Left renal cortex interstitium (tissue), 4 donors: ENCODE results near the gene MTCH1. TPM values are rescaled to one million over a fixed set of nuclear protein-coding genes. Genes with fewer than 3 reads are reported as not detected.
"Not testable (repeated sequence)": the region's sequence is repeated elsewhere in the genome, so short reads cannot be mapped to it uniquely, and the experiment has no call there.

ENCODE experiments used
- DNase-seq, 4 donors: peaks; one replicate each; pipeline ENCODE4 v3.0.0-alpha.2; 2013; ENCODE audit warnings: low read depth in 4 of 4, low spot score in 2 of 4, missing footprints in 1 of 4
- polyA plus RNA-seq, 4 donors: library from polyadenylated mRNA; unstranded; fragments of 120-200 nt; gene quantifications; one replicate each; pipeline ENCODE4 v1.2.1, GENCODE V29; 2013; ENCODE audit not compliant: insufficient read length in 4 of 4

The MTCH1 gene
- polyA plus RNA-seq, 4 donors, result 162 to 189 (median 174) TPM

DNA sequence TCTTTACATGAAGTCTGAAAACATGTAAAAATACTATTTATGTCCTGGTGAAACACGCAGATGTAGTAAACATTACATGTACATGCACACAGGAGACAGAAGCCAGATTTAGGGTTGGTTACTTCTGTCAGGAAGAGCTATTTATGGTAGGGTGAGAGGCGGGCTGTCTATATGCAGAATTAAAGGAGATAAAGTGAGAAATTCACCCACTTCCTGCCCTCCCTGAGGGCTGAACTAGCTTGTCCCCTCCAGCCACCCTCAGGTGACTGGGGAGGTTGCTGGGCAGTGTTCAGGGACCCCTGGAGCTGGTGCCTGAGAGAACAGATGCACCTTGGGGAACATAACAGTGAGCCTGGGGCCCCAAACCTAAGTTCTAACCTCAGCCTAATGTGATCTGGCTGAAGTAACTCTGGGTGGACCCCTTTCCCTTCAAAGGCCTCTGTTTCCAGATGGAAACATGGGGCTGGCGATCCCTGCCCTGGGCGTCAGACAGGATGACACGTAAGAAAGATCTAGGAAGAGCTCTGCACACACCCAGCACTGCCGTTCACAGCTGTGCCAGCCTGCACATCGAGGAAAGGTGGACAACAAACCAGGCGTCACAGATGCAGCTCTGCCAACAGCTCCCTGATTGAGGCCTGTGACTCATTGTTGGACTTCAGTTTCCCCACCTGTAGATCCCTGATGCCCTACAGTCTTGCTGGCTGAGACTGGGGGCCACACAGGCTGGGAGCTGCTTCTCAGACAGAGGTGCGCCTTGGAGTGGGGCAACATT, 30.1 kb downstream of the MTCH1 start:
- no peak for DNase-seq

DNA sequence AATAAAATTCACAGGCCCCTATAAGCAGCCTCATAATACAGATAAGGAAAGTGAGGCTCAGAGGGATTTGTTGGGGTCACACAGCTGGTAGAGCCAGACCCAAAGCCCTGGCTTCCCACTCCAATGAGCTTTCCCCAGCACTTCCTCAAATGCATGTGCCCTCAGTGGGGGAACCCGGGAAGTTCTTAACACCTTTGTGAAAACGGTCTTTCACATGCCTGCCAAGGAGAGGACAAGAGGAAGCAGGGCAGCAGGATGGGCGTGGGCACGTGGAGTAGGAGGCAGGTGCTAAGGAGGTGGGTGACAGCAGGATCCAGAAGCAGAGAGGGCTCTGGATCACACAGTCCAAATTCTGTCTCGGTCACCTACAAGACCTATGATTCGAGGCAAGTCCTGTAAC, 30.9 kb downstream of the MTCH1 start:
- no peak for DNase-seq

DNA sequence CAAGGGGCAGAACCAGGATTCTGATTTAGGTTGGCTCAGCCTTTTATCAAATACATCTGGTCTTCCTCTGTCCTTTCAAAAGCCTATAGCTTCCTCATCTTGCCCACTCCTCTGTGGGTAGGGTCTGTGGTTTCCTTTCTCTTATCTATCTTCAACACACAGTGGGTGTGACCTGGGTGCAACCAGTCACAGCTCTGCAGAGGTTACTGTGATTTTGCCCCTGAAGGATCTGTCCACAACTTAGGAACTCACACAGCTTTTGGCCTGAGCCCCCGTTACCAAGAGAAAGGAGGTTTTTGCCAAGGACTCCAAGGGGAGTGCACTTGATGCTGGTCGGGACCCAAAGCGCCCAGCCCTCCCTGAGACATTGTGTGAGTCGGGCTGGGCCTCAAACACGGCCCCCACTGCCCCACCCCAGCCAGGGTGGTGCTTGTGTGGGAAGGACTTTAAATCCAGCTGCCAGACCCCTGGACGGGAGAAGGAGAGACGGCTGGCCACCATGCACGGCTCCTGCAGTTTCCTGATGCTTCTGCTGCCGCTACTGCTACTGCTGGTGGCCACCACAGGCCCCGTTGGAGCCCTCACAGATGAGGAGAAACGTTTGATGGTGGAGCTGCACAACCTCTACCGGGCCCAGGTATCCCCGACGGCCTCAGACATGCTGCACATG, 31.6 kb downstream of the MTCH1 start, which contains the start of gene PI16:
TSS of gene PI16 (plus strand) at position 477 of the 670 bp plus-strand sequence. CDS start at position 500, 23 bp downstream.
- DNase-seq, result no peak

DNA sequence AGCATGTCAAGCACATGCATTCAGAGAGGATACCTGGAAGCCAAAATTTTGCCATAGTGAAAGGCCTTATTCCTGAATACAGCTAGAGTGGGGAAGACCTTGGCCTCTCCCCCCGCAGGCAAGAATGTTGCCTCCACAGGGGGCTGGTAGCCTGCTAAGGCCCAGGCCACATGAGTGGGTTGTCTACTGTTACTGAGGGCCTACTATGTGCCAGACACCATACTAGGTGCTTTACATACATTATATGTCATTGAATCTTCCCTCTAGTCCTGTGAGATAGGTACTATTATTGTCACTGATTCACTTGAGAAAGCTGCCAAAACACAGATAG, 32.1 kb downstream of the MTCH1 start:
- DNase-seq, result no peak

DNA sequence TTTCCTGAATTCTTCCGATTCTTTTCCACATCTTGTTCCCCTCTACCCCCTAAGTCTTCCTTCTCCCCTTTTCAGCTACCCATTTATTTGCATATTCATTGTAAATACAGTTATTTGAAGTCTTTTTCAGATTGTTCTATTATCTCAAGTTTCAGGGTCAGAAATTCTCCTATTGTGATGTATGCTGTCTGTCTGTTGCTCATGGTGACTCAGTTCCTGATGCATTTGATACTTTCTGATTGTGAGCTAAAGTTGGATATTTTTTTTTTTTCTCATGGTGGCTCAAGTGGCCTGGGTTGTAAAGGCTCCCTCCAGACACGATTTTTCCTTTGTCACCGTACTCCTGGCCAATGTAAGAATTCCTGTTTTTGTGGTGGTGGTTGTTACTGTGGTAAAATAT, 36.4 kb downstream of the MTCH1 start:
- no peak for DNase-seq

DNA sequence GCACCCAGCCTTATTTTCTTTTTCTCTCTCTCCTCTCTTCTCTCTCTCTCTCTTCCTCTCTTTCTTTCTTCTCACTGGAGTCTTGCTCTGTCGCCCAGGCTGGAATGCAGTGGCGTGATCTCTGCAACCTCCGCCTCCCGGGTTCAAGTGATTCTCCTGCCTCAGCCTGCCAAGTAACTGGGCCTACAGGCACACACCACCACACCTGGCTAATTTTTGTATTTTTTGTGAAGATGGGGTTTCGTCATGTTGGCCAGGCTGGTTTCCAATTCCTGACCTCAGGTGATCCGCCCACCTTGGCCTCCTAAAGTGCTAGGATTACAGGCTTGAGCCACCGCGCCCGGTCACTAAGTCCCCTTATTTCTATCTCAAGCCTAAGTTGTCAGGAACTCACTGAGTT, 36.9 kb downstream of the MTCH1 start:
- DNase-seq, result not testable (repeated sequence)

DNA sequence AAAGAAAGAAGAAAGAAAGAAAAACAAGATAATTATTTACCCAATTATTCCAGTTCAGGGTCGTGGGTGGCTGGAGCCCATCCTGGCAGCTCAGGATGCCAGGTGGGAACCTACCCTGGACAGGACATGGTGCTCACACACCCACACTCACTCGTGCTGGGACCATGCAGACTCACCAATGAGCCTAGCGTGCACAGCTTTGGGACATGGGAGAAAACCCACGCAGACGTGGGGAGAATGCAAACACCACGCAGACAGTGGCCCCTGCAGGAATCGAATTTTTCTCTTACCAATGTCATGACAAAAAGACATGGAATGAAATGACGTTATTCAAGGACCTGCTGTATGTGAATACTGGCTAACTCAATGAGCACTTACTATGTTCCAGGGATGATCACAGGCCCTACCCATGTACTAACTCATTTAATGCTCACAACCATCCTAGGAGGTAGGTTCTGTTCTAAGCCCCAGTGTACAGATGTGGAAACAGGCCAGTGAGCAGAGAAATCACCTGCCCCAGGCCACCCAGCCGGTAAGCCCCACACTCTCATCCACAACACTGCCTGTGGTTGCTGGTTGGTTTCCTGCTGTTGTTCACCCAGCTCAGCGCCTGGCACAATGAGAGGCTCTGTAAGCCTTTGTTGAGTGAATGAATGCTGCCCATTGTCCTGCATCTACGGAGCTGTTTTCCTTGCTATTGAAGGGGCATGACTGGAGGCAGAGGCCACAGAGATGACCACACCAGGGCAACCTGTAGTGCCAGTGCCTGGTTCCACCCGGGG, 38.2 kb downstream of the MTCH1 start:
- DNase-seq, result no peak

DNA sequence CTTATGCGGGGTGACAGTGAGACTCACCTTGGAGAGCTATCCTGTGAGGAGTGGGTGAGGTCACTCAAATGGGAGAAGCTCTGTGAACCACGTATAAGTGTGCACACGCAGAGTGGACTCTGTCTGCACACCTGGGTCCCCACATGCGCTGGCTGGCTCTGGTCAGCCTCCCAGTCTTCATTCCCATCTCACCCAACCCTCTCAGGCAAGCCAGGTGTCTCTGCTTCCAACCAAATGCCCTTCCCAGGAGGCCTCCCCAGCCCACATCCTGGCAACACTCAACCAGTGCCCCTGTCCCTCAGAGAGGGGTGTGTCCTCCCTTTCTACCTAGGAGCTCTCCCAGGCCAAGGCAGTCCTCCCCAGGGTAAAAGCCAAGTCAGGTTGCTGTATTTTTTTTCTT, 39.5 kb downstream of the MTCH1 start:
- DNase-seq, result no peak

DNA sequence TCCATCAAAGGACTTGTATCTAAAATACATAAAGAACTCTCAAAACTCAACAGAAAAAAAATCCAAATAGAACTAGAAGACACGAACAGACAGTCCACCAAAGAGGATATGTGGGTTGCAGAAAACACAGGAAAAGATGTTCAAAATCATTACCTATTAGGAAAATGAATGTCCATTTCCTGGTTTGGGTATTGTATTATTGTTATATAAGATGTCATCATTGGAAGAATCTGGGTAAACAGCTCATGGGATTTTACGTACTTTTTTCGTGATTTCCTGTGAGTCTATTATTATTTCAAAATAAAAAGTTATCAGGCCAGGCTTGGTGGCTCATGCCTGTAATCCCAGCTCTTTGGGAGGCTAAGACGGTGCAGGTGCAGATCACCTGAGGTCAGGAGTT, 40.7 kb downstream of the MTCH1 start:
- no peak for DNase-seq

DNA sequence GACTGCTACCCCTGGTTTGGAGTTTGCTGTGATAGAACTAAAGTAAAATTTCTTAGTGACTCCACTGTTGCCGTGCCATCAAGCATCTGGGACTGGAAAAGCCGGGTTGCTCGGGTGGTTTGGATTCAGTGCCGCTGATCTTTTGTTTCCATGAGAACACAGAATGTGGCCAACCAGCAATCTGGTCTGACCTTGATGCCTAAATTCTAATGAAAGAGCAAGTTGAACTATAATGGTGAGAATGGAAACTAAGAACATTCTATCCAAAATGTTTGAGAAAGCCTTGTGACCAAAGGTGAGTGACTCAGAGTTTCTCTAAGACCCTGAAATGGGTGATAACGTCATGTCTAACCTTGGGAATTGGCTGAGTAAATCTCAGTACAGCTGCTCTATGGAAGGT, 41.3 kb downstream of the MTCH1 start:
- no peak for DNase-seq

DNA sequence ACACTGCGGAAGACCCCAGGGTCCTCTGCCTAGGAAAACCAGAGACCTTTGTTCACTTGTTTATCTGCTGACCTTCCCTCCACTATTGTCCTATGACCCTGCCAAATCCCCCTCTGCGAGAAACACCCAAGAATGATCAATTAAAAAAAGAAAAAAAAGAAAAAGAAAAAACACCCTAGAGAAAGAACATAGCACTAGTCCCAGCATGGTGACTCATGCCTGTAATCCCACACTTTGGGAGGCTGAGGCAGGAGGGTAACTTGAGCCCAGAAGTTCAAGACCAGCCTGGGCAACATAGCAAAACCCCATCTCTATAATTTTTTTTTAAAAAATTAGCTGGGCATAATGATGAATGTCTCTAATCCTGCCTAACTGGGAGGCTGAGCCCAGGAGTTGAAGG, 43.7 kb downstream of the MTCH1 start:
- DNase-seq, result not testable (repeated sequence)

DNA sequence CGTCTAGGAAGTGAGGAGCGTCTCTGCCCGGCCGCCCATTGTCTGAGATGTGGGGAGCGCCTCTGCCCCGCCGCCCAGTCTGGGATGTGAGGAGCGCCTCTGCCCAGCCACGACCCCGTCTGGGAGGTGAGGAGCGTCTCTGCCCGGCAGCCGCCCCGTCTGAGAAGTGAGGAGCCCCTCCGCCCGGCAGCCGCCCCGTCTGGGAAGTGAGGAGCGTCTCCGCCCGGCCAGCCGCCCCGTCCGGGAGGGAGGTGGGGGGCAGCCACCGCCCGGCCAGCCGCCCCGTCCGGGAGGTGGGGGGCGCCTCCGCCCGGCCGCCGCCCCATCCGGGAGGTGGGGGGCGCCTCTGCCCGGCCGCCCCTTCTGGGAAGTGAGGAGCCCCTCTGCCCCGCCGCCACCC, 44.4 kb downstream of the MTCH1 start:
- not testable (repeated sequence) for DNase-seq

DNA sequence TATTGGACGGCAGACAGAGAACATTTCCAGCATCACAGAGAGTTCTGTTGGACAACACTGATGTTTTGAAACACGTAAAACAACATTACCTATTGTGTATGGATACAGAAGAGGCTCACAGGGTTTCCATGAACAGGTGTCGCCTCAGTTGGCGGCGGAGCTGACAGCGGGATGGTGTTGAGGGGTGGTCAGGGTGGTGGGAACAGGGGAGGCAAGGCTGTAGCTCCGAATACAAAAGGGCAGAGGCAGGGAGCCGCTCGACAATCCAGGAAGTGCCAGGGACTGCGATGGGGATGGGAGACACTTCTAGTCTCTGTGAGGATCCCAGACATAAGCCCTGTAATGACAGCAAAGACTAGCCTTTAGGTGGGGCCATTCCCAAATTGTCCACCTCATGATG, 46.0 kb downstream of the MTCH1 start:
- no peak for DNase-seq

DNA sequence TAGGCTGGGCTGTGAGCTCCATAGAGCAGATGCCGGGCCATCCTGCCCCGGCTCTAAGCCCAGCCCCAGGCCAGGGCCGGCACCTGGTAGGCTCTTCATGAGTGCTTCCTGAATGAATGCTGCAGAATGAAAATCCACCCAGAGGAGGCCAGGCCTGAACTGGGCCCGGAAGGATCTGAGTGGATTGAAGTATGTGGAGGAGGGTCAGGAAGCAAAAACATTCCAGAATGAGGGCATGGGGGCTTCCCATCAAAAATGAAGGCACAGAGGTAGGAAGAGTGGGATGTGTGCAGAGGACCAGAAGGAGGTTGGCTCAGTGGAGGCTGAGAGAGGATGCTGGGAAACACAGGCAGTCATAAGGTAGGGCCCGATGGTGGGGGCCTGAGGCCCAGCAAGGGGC, 47.0 kb downstream of the MTCH1 start:
- DNase-seq, result not testable (repeated sequence)

DNA sequence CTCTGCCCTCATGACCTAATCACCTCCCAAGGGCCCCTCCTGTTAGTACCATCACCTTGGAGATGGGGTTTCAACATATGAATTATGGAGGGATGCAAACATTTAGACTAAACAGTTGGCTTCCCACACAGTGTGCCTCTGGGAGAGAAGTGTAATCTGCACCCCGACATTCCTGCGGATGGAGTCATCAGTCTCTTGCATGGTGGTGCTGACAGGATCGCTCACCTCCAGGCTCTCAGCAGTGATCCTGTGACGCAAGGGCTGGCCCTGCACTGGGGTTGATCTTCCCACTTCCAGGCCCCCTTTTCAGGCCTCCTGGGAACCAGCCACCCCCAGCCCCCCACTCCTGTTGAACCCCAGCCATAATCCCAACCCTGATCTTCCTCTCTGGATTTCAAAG, 47.5 kb downstream of the MTCH1 start:
- DNase-seq, result no peak

DNA sequence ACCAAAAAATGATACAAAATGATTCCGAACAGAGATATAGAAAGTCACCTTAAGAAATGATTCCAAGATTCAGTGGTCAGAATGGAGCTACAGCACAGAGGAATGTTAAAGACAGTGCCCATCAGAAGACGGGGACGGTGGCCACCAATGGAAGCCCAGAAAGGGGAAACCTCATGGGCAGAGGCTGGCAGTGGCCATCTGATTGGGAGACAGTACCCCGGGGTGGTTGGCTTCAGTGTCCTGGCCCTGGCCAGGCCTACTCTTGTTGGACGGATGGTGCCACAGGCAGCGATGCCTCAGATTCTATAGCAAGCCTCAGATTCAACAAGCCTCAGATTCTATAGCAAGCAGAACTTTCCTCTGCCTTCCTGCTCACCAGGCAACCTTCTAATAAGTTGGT, 48.1 kb downstream of the MTCH1 start:
- DNase-seq, result no peak

DNA sequence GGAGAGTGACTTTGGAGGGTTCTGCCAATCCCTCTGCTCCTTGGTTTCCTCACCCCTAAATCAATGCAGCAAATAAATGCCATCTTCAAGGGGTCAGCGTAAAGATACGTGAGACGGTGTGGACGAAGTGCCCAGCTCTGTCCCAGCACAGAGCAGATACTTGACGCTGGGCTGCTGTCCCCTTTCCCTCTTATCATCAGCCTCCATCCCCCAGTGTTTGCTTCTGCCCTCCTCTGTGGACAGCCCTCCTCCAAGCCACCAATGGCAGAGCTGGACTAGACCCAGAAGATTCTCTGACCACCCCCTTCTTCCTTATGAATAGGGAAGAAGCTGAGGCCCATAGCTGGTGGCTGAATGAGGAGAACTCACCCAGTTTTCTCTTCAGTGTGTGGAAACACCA, 49.2 kb downstream of the MTCH1 start:
- DNase-seq, result no peak

DNA sequence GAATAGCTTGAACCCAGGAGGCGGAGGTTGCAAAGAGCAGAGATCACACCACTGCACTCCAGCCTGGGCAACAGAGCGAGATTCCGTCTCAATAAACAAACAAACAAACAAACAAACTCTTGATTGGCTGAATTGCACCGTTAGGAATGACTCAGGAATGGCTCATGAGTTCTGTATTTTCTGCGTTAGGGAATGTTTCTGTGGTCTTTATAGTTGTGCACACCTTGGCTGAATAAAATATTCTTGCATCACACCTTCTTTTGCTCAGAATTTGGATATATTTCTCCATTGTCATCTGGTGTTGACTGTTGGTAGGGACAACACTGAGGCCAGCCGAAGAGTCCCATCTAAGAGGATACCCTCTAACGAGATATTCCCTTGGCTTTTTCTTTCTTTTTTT, 51.1 kb downstream of the MTCH1 start:
- no peak for DNase-seq

DNA sequence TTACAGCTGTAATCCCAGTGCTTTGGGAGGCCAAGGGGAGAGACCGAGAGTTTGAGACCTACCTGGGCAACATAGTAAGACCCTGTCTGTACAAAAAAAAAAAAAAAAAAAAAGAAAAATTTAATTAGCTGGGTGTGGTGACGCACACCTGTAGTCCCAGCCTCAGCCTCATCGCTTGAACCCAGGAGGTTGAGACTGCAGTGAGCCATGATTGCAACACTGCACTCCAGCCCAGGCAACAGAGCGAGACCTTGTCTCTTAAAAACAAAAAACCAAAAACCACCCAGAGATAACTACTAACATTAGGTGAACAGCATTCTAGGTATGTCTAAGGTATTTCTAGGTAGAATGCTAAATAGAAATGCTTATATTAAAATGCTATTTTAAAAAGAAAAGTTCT, 52.5 kb downstream of the MTCH1 start:
- DNase-seq, result no peak

DNA sequence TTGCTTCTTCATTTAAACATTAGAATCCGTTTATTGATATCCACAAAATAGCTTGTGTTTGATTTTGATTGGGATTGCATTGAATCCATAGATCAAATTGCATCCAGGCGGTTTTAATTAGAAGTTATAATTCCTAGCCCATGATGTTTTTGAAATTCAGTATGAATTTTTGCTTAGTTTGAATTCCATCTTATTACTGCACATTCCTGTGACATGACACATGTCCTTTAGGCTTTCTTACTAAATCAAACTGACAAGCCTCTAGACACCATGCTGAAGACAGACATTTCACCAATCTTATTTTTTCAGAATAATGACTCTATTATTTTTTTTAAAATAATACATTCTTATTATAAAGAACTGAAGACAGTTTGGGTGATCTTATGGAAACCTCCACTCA, 52.9 kb downstream of the MTCH1 start:
- no peak for DNase-seq

DNA sequence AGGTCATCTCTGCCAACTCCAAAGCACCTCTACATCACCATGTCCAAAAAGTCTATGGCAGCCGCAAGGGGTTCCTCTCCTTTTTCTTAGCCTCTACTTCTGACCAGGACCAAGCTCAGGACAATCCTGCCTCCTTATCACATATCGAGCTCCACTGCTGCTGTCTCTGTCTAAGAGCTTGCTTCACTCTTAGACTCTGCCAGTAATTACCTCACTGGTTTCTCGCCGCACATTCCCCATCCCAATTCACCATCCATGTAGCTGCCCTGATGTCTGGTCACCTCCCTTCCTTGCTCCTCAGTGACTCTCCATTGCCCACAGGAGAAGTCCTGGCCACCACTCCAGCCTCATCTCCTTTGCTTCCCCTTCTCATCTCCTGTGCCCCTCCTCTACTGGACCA, 55.5 kb downstream of the MTCH1 start:
- no peak for DNase-seq

DNA sequence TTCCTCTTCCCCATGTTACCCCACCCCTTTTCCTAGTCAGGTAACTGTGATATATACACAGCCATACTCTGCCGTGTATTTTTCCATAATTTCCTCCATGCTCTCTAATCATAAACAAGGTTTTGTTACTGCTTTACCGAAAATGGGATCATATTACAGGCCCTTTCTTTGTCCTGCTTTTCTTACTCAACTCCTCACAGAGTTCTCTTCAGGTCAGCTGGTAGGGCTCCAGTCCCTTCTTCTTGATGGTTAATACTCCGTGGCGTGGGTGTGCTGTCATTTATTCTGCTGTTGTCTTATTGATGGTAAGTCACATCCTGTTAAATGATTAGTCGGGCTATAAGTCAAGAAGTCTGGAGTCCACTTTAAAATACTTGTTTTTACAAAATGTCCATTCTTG, 56.4 kb downstream of the MTCH1 start:
- DNase-seq, result peak in 1 of 4 donors; percentile 13
